HUES6 (cell line): ENCODE results near the gene TBCE.

Experiments used
- H3K27ac ChIP-seq: 2 replicates; pipeline ENCODE4 v1.7.0; 2013; ENCODE audit warnings: low read depth, mild to moderate bottlenecking, low read length, inconsistent platforms
- H3K27me3 ChIP-seq: 2 replicates; pipeline ENCODE4 v1.6.1; 2013; ENCODE audit warnings: low read length; ENCODE audit not compliant: control insufficient read depth, insufficient read depth
- H3K36me3 ChIP-seq: 2 replicates; pipeline ENCODE4 v1.6.1; 2013; ENCODE audit warnings: low read length; ENCODE audit not compliant: control insufficient read depth, insufficient read depth
- H3K4me1 ChIP-seq: 2 replicates; pipeline ENCODE4 v1.6.1; 2013; ENCODE audit warnings: low read length; ENCODE audit not compliant: control insufficient read depth, insufficient read depth
- H3K4me3 ChIP-seq: 2 replicates; pipeline ENCODE4 v1.5.1; 2013; ENCODE audit warnings: low read depth, low read length
- H3K9ac ChIP-seq: one replicate; pipeline ENCODE4 v1.6.1; 2013; ENCODE audit warnings: mild to moderate bottlenecking, low read length
- H3K9me3 ChIP-seq: 2 replicates; pipeline ENCODE4 v1.6.1; 2013; ENCODE audit warnings: low read depth, low read length; ENCODE audit not compliant: control insufficient read depth, insufficient read depth

The TBCE gene

GRCh38 chr1:235427447-235427846, 60.2 kb downstream of the TBCE start:
- Histone ChIP-seq H3K27me3 (no peaks in the 10 kb centered on the region), H3K9ac (no peak overlapping the region), H3K4me3 (no peak overlapping the region), H3K27ac (no peak overlapping the region), H3K36me3 (no peaks in the 10 kb centered on the region), H3K9me3 (no peaks in the 10 kb centered on the region), H3K4me1 (0 out of 2 replicates have a peak, but pooled peaks cover 13% of the 10 kb centered on the region)

GRCh38 chr1:235429143-235429542, 61.9 kb downstream of the TBCE start:
- Histone ChIP-seq H3K9ac (no peak overlapping the region), H3K9me3 (no peaks in the 10 kb centered on the region), H3K27ac (no peak overlapping the region), H3K36me3 (peaks cover 7% of the 10 kb centered on the region; the same call in 1 of the 2 replicates), H3K4me1 (no peaks in the 10 kb centered on the region), H3K27me3 (no peaks in the 10 kb centered on the region), H3K4me3 (no peak overlapping the region)

- Histone ChIP-seq H3K36me3 (peaks cover 14% of the 10 kb centered on the region), H3K27ac (no peak overlapping the region), H3K4me1 (no peaks in the 10 kb centered on the region)
These were observed 63.8 kb downstream of the TBCE start for GRCh38 chr1:235430991-235431390.

GRCh38 chr1:235434001-235434400, 66.8 kb downstream of the TBCE start:
- Histone ChIP-seq H3K27ac (no peak overlapping the region), H3K9ac (no peak overlapping the region), H3K9me3 (no peaks in the 10 kb centered on the region), H3K36me3 (peaks cover 40% of the 10 kb centered on the region), H3K4me1 (no peaks in the 10 kb centered on the region), H3K4me3 (no peak overlapping the region), H3K27me3 (no peaks in the 10 kb centered on the region)

More at GRCh38 chr1:235430991-235431390, 63.8 kb downstream of the TBCE start:
- H3K27me3 ChIP-seq: no peaks in the 10 kb centered on the region
- no peak overlapping the region for H3K4me3 ChIP-seq
- no peak overlapping the region for H3K9ac ChIP-seq
- H3K9me3 ChIP-seq: no peaks in the 10 kb centered on the region

- Histone ChIP-seq H3K4me3 (no peak overlapping the region), H3K27ac (no peak overlapping the region), H3K27me3 (no peaks in the 10 kb centered on the region), H3K9ac (no peak overlapping the region), H3K36me3 (peaks cover 79% of the 10 kb centered on the region), H3K4me1 (no peaks in the 10 kb centered on the region), H3K9me3 (no peaks in the 10 kb centered on the region)
These were observed 74.0 kb downstream of the TBCE start for GRCh38 chr1:235441159-235441685.

GRCh38 chr1:235442788-235443429, 75.7 kb downstream of the TBCE start:
- Histone ChIP-seq H3K27ac (no peak overlapping the region), H3K9me3 (no peaks in the 10 kb centered on the region), H3K4me3 (no peak overlapping the region), H3K36me3 (peaks cover 80% of the 10 kb centered on the region), H3K4me1 (no peaks in the 10 kb centered on the region), H3K9ac (no peak overlapping the region), H3K27me3 (no peaks in the 10 kb centered on the region)

- H3K9ac ChIP-seq: no peak overlapping the region
- H3K4me3 ChIP-seq: no peak overlapping the region
- peaks cover 94% of the 10 kb centered on the region for H3K36me3 ChIP-seq
- H3K27ac ChIP-seq: no peak overlapping the region
- H3K4me1 ChIP-seq: no peaks in the 10 kb centered on the region
- no peaks in the 10 kb centered on the region for H3K9me3 ChIP-seq
- H3K27me3 ChIP-seq: no peaks in the 10 kb centered on the region
These were observed 81.4 kb downstream of the TBCE start for GRCh38 chr1:235448616-235449015.

GRCh38 chr1:235450433-235450832, 83.2 kb downstream of the TBCE start:
- Histone ChIP-seq H3K27me3 (no peaks in the 10 kb centered on the region), H3K4me1 (no peaks in the 10 kb centered on the region), H3K27ac (no peak overlapping the region), H3K4me3 (no peak overlapping the region), H3K36me3 (peaks cover 92% of the 10 kb centered on the region), H3K9ac (no peak overlapping the region), H3K9me3 (no peaks in the 10 kb centered on the region)

- H3K27me3 ChIP-seq: no peaks in the 10 kb centered on the region
- no peak overlapping the region for H3K27ac ChIP-seq
- H3K9ac ChIP-seq: no peak overlapping the region
- H3K4me3 ChIP-seq: no peak overlapping the region
- no peaks in the 10 kb centered on the region for H3K9me3 ChIP-seq
- peaks cover 92% of the 10 kb centered on the region for H3K36me3 ChIP-seq
- no peaks in the 10 kb centered on the region for H3K4me1 ChIP-seq
These were observed 83.8 kb downstream of the TBCE start for GRCh38 chr1:235450886-235451483.

- peaks cover 72% of the 10 kb centered on the region for H3K36me3 ChIP-seq
- no peaks in the 10 kb centered on the region for H3K27me3 ChIP-seq
- H3K4me3 ChIP-seq: no peak overlapping the region
- no peak overlapping the region for H3K27ac ChIP-seq
- no peaks in the 10 kb centered on the region for H3K9me3 ChIP-seq
- H3K4me1 ChIP-seq: no peaks in the 10 kb centered on the region
- no peak overlapping the region for H3K9ac ChIP-seq
These were observed 86.8 kb downstream of the TBCE start for GRCh38 chr1:235454021-235454420.

- no peak overlapping the region for H3K4me3 ChIP-seq
- no peak overlapping the region for H3K9ac ChIP-seq
- H3K27me3 ChIP-seq: no peaks in the 10 kb centered on the region
- H3K36me3 ChIP-seq: peaks cover 61% of the 10 kb centered on the region
- H3K4me1 ChIP-seq: no peaks in the 10 kb centered on the region
- no peaks in the 10 kb centered on the region for H3K9me3 ChIP-seq
- no peak overlapping the region for H3K27ac ChIP-seq
These were observed 87.9 kb downstream of the TBCE start for GRCh38 chr1:235455097-235455496.
